Kidney (tissue), 14 donors: Measurements from ENCODE around the gene TNFAIP8. TPM values are rescaled to one million over a fixed set of nuclear protein-coding genes. Genes with fewer than 3 reads are reported as not detected.
A peak's percentile ranks its signal among the peaks of the same experiment; 100 is the strongest.

Experiments
- DNase-seq, 5 donors: peaks; one replicate each; pipeline ENCODE4 v3.0.0-alpha.2; 2013 to 2020
- FAIRE-seq: peaks from 2 replicates; lab custom pipeline; 2012; peaks lifted over from hg19 to GRCh38; lab: Jason Lieb, UNC
- H3K27ac ChIP-seq, 2 donors: one replicate each; pipeline ENCODE4 v1.7.0; 2013; ENCODE audit warnings: low read depth in 2 of 2, low read length in 2 of 2, inconsistent platforms in 1 of 2
- H3K27me3 ChIP-seq: one replicate; pipeline ENCODE4 v1.7.1; 2013; ENCODE audit warnings: low read length, inconsistent platforms; ENCODE audit not compliant: control insufficient read depth, insufficient read depth
- H3K36me3 ChIP-seq, 3 donors: one replicate each; pipeline versions ENCODE4 v1.7.0 to v1.7.1; 2013; ENCODE audit warnings: low read length in 3 of 3, control low read depth in 1 of 3, inconsistent platforms in 1 of 3; ENCODE audit not compliant: insufficient read depth in 3 of 3, control insufficient read depth in 2 of 3
- H3K4me1 ChIP-seq, 3 donors: one replicate each; pipeline versions ENCODE4 v1.7.0 to v1.7.1; 2013; ENCODE audit warnings: low read length in 3 of 3, inconsistent platforms in 1 of 3, low read depth in 1 of 3; ENCODE audit not compliant: control insufficient read depth in 2 of 3, insufficient read depth in 2 of 3
- H3K4me3 ChIP-seq, 3 donors: one replicate each; pipeline versions ENCODE4 v1.7.0 to v1.8.1; 2013; ENCODE audit warnings: low read length in 3 of 3, control low read depth in 1 of 3, inconsistent platforms in 1 of 3
- H3K9ac ChIP-seq, 3 donors: one replicate each; pipeline versions ENCODE4 v1.7.0 to v1.7.1; 2013; ENCODE audit warnings: low read length in 3 of 3, control low read depth in 1 of 3, inconsistent platforms in 1 of 3
- H3K9me3 ChIP-seq, 3 donors: one replicate each; pipeline versions ENCODE4 v1.7.0 to v1.7.1; 2013; ENCODE audit warnings: low read length in 3 of 3, control low read depth in 1 of 3, inconsistent platforms in 1 of 3; ENCODE audit not compliant: control insufficient read depth in 2 of 3, insufficient read depth in 1 of 3
- CTCF ChIP-seq: IDR thresholded peaks from 3 replicates; pipeline ENCODE4 v1.5.1; 2012; ENCODE audit warnings: mild to moderate bottlenecking, moderate library complexity, borderline replicate concordance; ENCODE audit not compliant: insufficient read depth; ENCODE audit errors: extremely low read depth
- intact Hi-C: fragments of 100-400 bp; cut with DNase I; formaldehyde crosslinking; loops from one replicate; pipeline ENCODE4 v1.11.1; 2022
- polyA plus RNA-seq: library from polyadenylated mRNA; stranded (reverse); fragments of 350-450 nt; fragmentation: Illumina TruSeq; extraction: RNeasy Lipid Tissue Mini Kit (QIAGEN cat#74804); gene quantifications from one replicate; pipeline ENCODE4 v1.2.3, GENCODE V29; 2014; ENCODE audit warnings: low read depth, low replicate concordance; ENCODE audit not compliant: insufficient read depth
- total RNA-seq: library from RNA; stranded (reverse); fragmentation: NEBNext Ultra II Directional; extraction: Animal tissue kit (Norgen Biotek cat#: 25700); gene quantifications from one replicate; pipeline ENCODE4 v1.2.1, GENCODE V29; 2021
- donor health status: control.
- donor health status: control.
- donor health status: control.
- donor health status: control.
- donor health status: control.
- donor health status: DM: yes; HTN: yes; CAD: no.
- donor health status: Normal renal cell carcinoma (clear cell type).

TNFAIP8 gene
- total and polyA plus RNA-seq, 2 donors from 2014 or later, result 13.3 to 41.5 TPM

DNA sequence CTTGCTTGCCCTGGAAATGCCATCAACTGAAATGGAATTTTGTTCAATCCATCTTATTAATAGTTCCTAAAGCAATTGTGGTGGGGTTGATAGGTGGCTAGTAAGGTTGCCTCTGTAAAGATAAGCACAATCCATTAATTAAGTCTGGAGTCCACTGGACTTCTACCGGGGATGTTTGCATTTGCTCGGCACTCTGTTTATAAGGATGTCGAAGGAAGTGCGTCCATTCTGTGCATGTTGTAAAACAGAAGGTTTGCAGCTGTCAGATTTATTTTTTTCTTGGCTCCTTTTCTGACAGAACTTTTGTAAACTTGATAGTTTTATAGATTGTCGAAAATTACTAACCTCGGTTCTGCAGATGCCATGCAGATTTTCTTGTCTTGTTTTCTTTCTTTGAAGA lies 12.8 kb upstream of the TNFAIP8 start:
- intact Hi-C loops, result no loop called here
- Histone ChIP-seq H3K9ac (no peak overlapping the region), H3K4me3 (no peak overlapping the region), H3K9me3 (no peaks in the 10 kb centered on the region), H3K27me3 (no peaks in the 10 kb centered on the region), H3K36me3 (no peaks in the 10 kb centered on the region), H3K27ac (no peak overlapping the region), H3K4me1 (peaks cover 0 to 5% (median 2%) of the 10 kb centered on the region in 3 donors)
- peak in 2 of 5 donors; percentile 79 to 83 for DNase-seq
- TF ChIP-seq CTCF, result no peak
- no peak for FAIRE-seq

GRCh38 chr5:119343766-119344165 lies 12.1 kb upstream of the TNFAIP8 start:
- no peak overlapping the region for H3K4me3 ChIP-seq
- FAIRE-seq (no peak), DNase-seq (no peak)
- H3K27ac ChIP-seq, result no peak overlapping the region
- no peak for TF ChIP-seq CTCF
- no peaks in the 10 kb centered on the region for H3K36me3 ChIP-seq
- H3K9me3 ChIP-seq, result no peaks in the 10 kb centered on the region
- H3K4me1 ChIP-seq, result peaks cover 0 to 3% (median 2%) of the 10 kb centered on the region in 3 donors
- intact Hi-C loops, result no loop called here
- H3K9ac ChIP-seq, result no peak overlapping the region
- no peaks in the 10 kb centered on the region for H3K27me3 ChIP-seq

DNA sequence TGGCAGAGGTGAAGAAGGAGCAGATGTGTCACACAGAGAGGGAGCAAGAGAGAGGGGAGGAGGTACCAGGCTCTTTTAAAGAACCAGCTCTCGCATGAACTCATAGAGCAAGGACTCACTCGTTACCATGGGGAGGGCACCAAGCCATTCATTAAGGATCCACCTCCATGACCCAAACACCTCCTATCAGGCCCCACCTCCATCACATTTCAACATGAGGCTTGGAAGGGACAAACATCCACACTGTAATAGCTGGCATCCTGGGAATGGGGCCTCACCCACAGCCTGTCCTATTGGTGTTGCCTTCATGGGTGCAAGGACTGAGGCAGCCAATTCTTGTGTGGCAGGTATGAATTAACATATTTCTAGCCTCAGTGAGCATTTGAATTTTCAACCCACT lies 11.6 kb upstream of the TNFAIP8 start:
- no peak for TF ChIP-seq CTCF
- Histone ChIP-seq H3K4me1 (peaks cover 0 to 3% (median 2%) of the 10 kb centered on the region in 3 donors), H3K27ac (no peak overlapping the region), H3K4me3 (no peak overlapping the region), H3K9me3 (no peaks in the 10 kb centered on the region), H3K36me3 (no peaks in the 10 kb centered on the region), H3K9ac (no peak overlapping the region), H3K27me3 (no peaks in the 10 kb centered on the region)
- intact Hi-C loops, result no loop called here
- FAIRE-seq (no peak), DNase-seq (no peak)

DNA sequence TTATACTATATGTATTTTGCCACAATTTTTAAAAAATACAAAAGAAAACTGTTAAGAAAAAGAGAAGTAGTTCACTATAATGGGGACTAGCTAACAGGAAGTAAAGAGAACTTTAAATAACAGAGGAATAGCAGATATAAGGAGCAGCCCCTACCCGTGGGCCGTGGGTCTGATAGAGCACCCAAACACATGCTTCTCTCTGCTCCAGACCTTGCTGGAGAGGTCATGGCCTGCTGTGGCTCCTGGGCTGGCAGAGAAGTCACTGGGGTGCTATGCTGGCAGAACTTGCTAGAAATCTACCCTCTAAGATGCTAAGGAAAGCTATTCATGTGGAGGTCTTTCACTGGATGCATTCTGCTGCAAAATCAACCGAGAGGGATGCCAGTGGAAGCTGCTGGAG lies 10.0 kb upstream of the TNFAIP8 start:
- Histone ChIP-seq H3K4me1 (peaks cover 0 to 3% (median 2%) of the 10 kb centered on the region in 3 donors), H3K9ac (no peak overlapping the region), H3K9me3 (no peaks in the 10 kb centered on the region), H3K4me3 (no peak overlapping the region), H3K27me3 (no peaks in the 10 kb centered on the region), H3K36me3 (no peaks in the 10 kb centered on the region), H3K27ac (no peak overlapping the region)
- intact Hi-C loops, result no loop called here
- TF ChIP-seq CTCF, result no peak
- DNase-seq (no peak), FAIRE-seq (no peak)
